GM18868 (cell line): ENCODE results near the gene LYSET.
"Not testable (repeated sequence)": the region's sequence is repeated elsewhere in the genome, so short reads cannot be mapped to it uniquely, and the experiment has no call there.

Experiments used
- ATAC-seq: cut with Tn5 transposase; IDR thresholded peaks from one replicate; pipeline ENCODE4 v1.9.1; 2021; ENCODE audit warnings: mild to moderate bottlenecking, moderate library complexity; ENCODE audit not compliant: unreplicated experiment

Gene LYSET, protein sequence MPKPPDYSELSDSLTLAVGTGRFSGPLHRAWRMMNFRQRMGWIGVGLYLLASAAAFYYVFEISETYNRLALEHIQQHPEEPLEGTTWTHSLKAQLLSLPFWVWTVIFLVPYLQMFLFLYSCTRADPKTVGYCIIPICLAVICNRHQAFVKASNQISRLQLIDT

DNA sequence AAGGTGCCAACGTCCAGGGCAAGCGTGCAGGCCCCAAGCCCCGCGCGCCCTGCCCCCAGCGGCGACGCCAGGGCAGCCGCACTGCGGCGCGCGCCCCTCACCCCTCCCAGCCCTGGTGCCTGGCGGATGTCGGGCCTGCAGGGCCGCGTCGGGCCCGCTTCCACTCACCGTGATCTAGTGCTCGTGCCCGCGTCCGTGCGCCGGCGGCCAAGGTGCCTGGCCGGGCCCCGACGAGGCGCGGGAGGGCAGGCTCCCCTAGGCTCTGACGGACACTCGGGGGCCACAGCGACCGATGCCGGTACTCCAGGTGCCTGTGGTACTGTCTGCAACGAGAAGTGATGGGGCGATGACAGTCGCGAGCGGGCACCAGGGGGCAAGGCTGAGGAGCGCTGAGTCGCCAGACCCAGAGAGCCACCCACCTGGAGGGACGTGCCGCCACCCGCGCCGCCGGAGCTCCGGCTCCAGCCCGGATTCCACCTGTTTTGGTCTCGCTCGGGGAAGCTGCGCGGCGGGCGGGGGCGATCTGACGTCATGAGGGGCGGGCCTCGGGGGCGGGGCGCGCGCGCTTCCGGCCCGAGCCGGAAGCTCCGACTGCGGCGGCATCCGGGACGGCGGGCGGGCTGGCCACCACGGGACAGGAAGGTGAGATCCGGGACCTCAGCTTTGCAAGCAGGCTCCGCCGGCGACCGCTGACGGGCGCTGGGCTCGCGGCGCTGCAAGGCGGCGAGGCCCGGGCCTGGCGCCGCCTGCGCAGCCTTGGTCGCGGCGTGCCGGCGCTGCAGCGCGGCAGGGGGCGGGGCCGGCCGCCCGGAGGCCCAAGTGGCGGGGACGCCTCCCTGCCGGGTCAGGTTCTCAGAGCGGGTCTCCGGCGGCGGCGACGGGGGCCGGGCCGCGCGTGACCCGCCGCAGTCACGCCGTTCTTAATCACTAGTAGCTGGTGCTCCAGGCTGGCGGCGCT lies at the start of gene LYSET, which contains the start of gene MOAP1:
Gene LYSET (plus strand): TSS at position 927 of the 958 bp plus-strand sequence. CDS start 89 bp downstream, outside the sequence.
Gene MOAP1 (minus strand): TSS at position 507 of the 958 bp plus-strand sequence. CDS start 655 bp downstream, outside the sequence.
- ATAC-seq = peak; percentile 83

- ATAC-seq = no peak
These were observed 49.7 kb upstream of the LYSET start for GRCh38 chr14:93135399-93135798.

- no peak for ATAC-seq
These were observed 49.1 kb upstream of the LYSET start for GRCh38 chr14:93136009-93136408.

- not testable (repeated sequence) for ATAC-seq
These were observed 48.6 kb upstream of the LYSET start for GRCh38 chr14:93136508-93136907.

GRCh38 chr14:93137864-93138263 lies 47.3 kb upstream of the LYSET start:
- no peak for ATAC-seq

DNA sequence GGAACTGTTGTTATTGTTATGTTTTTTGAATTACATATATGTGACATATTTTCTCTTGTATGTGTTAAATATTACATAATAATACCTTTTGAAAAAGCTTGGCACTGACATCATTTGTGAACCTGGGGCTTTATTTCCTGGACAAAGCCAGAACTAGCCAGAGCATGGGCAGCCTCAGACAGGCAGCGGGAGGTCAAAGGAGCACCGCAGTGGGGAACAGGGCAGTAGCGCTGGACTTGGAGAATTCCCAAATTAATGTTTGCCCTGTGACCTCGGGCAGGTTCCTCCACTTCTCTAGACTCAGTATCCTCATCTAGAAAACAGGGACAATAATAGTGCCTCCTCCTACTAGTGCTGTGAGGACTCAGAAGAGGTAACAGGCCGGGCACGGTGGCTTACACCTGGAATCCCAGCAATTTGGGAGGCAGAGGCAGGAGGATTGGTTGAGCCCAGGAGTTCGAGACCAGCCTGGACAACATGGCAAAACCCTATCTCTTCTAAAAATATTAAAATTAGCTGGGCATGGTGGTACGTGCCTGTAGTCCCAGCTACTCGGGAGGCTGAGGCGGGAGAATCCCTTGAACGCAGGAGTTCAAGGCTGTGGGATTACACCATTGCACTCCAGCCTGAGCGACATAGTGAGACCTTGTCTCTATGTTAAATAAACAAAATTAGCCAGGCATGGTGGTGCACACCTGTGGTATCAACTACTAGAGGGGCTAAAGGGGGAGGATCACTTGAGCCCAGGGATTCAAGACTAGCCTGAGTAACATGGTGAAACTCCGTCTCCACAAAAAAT lies 42.1 kb upstream of the LYSET start:
- no peak for ATAC-seq

GRCh38 chr14:93146119-93146518 lies 39.0 kb upstream of the LYSET start:
- no peak for ATAC-seq

- no peak for ATAC-seq
These were observed 36.1 kb upstream of the LYSET start for GRCh38 chr14:93148979-93149378.

DNA sequence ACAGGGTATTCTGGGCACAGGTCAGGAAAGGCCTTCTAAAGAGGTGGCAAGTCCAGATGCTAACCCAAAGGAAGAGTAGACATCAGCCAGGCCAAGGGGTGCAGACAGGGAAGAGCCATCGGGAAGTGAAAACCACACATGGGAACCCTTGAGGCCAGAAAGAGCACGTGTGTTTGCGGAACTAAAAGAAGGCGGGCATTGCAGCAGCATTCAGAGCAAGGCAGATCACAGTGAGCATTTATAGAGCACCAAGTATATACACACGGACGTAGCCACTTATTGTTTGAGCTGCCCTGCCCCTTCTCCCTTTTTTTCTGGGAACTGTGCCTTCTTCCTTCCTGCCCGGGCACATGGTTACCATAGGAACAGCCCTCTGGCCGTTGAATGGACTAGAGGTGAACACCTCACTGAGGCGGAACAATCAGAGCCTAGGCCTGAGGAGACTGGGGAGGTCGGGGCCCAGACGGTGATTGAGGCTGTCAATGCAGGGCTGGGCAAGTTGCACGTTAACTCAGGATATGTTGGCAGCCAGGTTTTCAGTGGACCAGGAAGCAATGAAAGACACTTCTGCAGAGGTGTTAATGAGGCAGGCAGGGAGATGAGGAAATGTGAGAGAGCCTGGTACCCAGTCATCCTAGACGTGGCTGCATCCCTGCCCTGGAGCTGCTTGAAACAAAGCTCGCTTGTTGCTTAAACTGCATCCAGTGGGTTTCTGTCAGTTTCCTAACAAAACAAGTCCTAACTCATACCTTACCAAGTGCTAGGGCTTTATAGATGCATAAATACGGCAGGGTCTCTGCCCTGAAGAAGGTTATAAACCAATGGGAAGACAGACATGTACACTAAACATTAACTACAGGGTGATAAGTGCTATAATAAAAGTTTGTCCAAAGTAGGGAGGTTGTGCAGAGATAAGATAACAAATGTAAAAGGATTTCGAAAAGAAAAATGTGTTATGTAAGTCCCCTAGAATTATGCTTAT lies 34.6 kb upstream of the LYSET start:
- ATAC-seq = no peak

DNA sequence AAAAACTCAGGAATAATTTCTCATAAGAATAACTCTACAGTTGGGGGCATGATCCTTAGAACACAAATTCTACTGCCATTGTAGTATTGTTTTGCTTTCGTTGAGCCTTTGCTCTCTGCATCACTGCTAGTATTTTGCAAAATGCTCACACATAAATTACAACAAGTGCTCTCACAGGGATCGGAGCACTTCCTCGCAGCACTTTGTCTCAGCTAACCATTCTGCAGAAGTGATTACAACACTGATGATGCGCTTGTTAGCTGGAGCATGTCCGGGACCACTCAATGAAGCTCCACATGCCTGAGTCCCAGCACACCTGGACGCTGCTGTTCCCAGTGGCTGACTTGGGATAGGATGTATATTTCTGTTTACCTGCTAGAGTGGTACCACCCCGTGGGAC lies 32.0 kb upstream of the LYSET start:
- no peak for ATAC-seq

DNA sequence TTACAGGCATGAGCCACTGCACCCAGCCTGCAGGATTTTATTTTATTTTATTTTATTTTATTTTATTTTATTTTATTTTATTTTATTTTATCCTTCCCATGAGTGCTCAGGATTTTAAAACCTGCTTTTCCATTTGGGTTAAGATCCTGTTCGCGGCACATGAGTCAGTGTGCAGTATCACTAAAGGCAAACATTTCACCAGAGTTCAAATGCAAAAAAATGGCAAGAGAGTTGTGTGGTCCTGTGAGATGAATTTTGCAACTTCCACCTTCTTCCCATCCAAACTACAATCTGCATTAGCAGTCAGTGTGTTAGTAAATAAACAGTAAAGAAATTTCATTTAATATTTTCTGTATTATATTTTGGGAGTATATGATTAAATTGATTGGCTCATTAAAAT lies 29.4 kb upstream of the LYSET start:
- ATAC-seq = no peak

DNA sequence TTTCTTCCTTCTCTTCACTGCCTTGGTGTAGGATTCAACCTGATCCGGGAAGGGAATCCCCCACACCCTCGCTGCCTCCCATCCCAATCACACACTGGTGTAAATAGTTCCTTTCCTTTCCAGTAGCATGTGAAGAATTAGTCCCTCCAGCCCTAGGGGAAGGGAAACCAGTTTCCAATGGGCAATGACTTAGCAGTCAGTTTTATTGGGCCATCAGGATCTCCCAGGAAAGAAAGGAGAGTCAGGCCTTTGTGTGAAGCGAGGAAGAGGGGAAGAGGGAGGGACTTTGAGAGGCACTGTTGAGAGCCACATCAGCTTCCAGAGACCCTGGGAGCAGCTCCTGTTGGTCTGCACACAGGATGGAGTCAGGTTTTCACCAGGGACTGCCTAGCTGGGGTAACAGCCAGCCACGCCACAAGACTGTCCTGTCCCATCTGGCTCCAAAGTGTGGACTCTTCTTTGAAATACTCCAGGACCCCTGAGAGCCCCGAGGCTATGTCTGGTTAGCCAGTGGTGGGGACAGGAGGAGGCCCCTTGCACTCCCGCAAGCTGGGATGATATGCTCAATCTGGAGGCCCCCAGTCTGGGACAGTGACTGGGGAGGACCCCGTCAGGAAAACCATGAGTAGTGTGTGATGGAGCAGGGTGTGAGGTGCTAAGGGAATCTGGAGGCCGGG lies 28.3 kb upstream of the LYSET start:
- no peak for ATAC-seq

DNA sequence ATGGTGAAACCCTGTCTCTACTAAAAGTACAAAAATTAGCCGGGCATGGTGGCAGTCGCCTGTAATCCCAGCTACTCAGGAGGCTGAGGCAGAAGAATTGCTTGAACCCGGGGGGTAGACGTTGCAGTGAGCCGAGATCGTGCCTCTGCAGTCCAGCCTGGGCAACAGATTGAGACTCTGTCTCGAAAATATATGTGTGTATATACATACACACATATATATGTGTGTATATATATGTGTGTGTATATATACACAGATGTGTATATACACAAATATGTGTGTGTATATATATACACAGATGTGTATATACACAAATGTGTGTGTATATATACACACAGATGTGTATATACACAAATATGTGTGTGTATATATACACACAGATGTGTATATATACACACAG lies 26.8 kb upstream of the LYSET start:
- ATAC-seq = not testable (repeated sequence)

- ATAC-seq = not testable (repeated sequence)
These were observed 25.3 kb upstream of the LYSET start for GRCh38 chr14:93159625-93160352.

DNA sequence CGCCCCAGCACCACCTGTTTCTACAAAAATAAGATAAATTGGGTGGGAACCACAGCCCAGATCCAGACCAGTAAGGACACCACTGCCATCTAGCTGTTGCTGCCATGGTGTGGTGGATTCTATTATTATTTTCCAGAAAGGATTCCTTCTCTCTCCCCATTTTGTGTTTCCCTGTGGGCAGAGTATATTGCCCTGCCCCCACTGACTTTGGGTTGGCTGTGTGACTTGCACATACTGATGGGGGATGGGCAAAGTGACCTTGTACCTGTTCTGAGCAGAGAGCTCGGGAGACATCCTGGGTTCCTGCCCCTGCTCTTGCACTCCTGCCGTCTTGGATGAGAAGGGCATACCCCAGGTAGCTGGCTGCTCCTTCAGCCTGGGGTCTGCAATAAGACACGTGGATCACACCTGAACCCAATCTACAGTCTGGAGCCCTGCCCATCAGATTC lies 24.7 kb upstream of the LYSET start:
- ATAC-seq = no peak

DNA sequence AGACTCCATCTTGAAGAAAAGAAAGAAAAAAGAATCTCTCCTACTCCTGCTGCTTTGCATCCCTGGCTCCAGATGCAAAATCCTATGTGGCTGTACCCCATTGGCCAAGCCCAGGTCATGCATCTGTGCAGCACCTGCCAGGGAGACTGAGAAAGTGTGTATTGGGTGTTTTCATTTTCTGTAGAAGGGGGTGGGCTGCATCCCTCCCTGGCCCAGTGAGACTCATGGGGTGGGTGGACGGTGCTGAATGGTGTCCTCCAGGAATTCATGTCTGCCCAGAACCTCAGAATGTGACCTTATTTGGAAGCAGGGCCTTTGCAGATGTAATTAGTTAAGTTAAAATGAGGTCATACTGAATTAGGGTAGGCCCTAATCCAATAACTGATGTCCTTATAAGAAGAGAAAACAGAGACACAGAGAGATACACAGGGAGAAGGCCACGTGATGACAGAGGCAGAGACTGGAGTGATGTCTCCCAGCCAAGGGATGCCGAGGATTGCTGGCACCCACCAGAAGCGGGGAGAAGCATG lies 23.6 kb upstream of the LYSET start:
- ATAC-seq = no peak

DNA sequence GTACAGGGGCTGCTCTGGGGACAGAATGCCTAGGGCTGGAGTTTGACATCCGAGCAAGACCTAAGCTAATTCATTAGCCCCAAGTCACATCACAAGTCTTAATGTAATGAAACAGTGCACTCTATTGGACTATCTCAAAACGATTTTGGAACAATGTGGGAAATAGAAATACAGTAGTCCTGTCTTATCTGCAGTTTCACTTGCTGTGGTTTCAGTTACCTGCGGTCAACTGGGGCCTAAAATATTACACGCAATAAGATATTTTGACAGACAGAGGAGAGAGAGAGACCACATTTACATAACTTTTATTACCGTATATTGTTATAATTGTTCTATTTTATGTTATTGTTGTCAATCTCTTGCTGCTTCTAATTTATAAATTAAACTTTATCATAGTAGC lies 21.6 kb upstream of the LYSET start:
- ATAC-seq = no peak
